Stimulated activated naive CD8-positive, alpha-beta T cell treated with anti-CD3 and anti-CD28 coated beads, Interleukin-15, Interleukin-2, amounts not matched to agents 100 ng/mL and 50 ng/mL, for 24 hours (primary cell): ENCODE data around the gene ARL6IP5.

Source experiments
- H3K27ac Mint-ChIP-seq: one replicate; pipeline ENCODE4 v1.8.0; 2021; ENCODE audit warnings: mild to moderate bottlenecking, mixed read lengths
- H3K27me3 Mint-ChIP-seq: one replicate; pipeline ENCODE4 v1.8.0; 2021; ENCODE audit warnings: mixed read lengths
- H3K36me3 Mint-ChIP-seq: one replicate; pipeline ENCODE4 v1.8.0; 2021; ENCODE audit warnings: low read depth, mixed read lengths
- H3K4me1 Mint-ChIP-seq: one replicate; pipeline ENCODE4 v1.8.0; 2021; ENCODE audit warnings: low read depth, mixed read lengths
- H3K4me3 Mint-ChIP-seq: one replicate; pipeline ENCODE4 v1.8.0; 2021; ENCODE audit warnings: mild to moderate bottlenecking, mixed read lengths
- H3K9me3 Mint-ChIP-seq: one replicate; pipeline ENCODE4 v1.8.0; 2021; ENCODE audit warnings: mixed read lengths

The ARL6IP5 gene

GRCh38 chr3:69119681-69120080 is 34.9 kb downstream of the ARL6IP5 start:
- Mint-ChIP-seq H3K27ac (no peak overlapping the region), H3K4me1 (peaks cover 3% of the 10 kb centered on the region), H3K4me3 (no peak overlapping the region), H3K27me3 (no peaks in the 10 kb centered on the region), H3K36me3 (no peaks in the 10 kb centered on the region), H3K9me3 (no peaks in the 10 kb centered on the region)

GRCh38 chr3:69120879-69121464 is 36.2 kb downstream of the ARL6IP5 start:
- Mint-ChIP-seq H3K27ac (no peak overlapping the region), H3K27me3 (no peaks in the 10 kb centered on the region), H3K4me3 (no peak overlapping the region), H3K9me3 (no peaks in the 10 kb centered on the region), H3K36me3 (no peaks in the 10 kb centered on the region), H3K4me1 (peaks cover 3% of the 10 kb centered on the region)

DNA sequence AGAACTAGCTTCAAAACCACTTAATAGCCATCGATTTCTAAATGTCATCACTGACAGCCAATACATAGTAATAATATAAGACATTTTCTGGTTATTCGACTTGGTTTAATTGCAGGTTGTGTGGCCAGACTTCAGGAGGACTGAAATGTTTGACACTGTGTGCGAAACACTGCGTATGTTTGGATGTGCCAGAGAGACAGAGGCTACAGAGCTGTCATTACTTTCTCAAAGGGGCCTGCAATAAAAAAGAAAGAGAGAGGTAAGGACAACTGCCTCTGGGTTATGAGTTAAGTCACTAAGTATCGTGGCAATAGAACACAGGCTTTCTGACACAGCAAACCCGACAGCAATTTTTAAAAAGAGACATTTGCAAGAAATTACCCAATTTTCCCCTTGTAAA is 36.8 kb downstream of the ARL6IP5 start:
- Mint-ChIP-seq H3K36me3 (no peaks in the 10 kb centered on the region), H3K27me3 (no peaks in the 10 kb centered on the region), H3K9me3 (no peaks in the 10 kb centered on the region), H3K27ac (no peak overlapping the region), H3K4me3 (no peak overlapping the region), H3K4me1 (peaks cover 3% of the 10 kb centered on the region)

- no peaks in the 10 kb centered on the region for H3K27me3 Mint-ChIP-seq
- no peaks in the 10 kb centered on the region for H3K9me3 Mint-ChIP-seq
- no peak overlapping the region for H3K27ac Mint-ChIP-seq
- no peak overlapping the region for H3K4me3 Mint-ChIP-seq
- no peaks in the 10 kb centered on the region for H3K36me3 Mint-ChIP-seq
- H3K4me1 Mint-ChIP-seq = peaks cover 3% of the 10 kb centered on the region
Observed at GRCh38 chr3:69121950-69122349, 37.2 kb downstream of the ARL6IP5 start.

DNA sequence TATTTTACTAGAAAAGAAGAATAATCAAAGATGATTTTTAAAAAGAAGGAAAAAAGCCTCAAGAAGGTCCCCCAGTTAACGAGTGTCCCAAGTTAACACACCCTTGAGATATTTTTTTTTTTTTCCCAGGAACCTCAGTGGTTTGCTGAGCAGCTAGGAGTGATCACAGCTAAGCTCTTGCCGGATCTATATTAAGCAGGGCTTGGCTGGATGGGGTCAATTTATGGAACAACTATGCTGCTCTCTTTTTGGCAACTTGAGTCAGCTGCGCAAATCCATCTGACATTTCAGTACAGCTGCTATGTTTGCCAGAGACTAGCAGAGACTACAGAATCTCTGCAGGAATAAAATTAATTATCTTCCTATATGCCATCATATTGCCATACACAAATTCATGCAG is 37.7 kb downstream of the ARL6IP5 start, which contains the start of gene LMOD3:
LMOD3 (minus strand) TSS at position 193 of the 400 bp plus-strand sequence. CDS start 209 bp downstream, outside the sequence.
- no peak within 1 kb of the TSS for H3K27ac Mint-ChIP-seq
- no peaks in the 10 kb centered on the region for H3K36me3 Mint-ChIP-seq
- no peaks in the 10 kb centered on the region for H3K27me3 Mint-ChIP-seq

DNA sequence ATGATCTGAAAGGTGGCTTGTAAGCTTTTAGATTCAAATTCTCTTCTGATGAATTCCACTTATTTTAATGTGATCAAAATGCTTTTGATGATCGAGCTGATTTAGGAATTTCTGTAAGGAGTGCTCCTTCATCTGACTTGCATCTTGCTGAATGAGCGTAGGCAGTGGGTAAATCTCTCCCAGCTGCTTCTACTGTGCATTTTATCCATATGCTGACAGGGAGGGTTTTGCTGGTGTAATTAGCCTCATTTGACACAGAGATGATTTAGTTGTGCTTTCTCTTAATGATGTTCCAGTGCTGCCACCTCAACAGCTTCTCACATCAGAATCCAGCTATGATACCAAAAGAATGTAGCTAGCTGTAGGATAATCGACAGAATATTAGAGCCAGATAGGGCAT is 41.5 kb downstream of the ARL6IP5 start:
- Mint-ChIP-seq H3K27ac (no peak overlapping the region), H3K36me3 (no peaks in the 10 kb centered on the region), H3K9me3 (no peaks in the 10 kb centered on the region), H3K4me3 (no peak overlapping the region), H3K27me3 (peaks cover 5% of the 10 kb centered on the region), H3K4me1 (peaks cover under 1% of the 10 kb centered on the region)

More for the DNA sequence above, 37.7 kb downstream of the ARL6IP5 start, which contains the start of gene LMOD3:
- H3K4me1 Mint-ChIP-seq = peaks cover 3% of the 10 kb centered on the region
- no peaks in the 10 kb centered on the region for H3K9me3 Mint-ChIP-seq
- no peak within 1 kb of the TSS for H3K4me3 Mint-ChIP-seq

DNA sequence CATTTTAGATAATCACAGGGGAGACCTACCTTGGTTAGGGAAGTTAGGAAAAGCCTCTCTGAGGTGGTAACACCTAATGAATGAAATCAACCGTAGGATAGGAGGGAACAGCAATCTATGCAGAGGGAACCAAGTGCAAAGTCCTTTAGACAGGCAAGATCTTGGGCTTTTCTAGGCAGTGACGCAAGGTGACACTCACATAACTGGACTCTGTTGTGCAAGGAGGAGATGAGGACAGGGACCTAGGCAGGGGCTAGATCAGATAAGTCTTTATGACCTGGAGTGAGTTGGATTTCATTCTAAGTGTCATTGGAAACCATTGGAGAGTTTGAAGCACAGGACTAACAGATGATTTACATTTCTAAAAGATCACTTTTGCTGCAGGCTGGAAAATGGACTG is 42.3 kb downstream of the ARL6IP5 start:
- Mint-ChIP-seq H3K27me3 (peaks cover 5% of the 10 kb centered on the region), H3K36me3 (no peaks in the 10 kb centered on the region), H3K27ac (no peak overlapping the region), H3K9me3 (no peaks in the 10 kb centered on the region), H3K4me3 (no peak overlapping the region), H3K4me1 (no peaks in the 10 kb centered on the region)

DNA sequence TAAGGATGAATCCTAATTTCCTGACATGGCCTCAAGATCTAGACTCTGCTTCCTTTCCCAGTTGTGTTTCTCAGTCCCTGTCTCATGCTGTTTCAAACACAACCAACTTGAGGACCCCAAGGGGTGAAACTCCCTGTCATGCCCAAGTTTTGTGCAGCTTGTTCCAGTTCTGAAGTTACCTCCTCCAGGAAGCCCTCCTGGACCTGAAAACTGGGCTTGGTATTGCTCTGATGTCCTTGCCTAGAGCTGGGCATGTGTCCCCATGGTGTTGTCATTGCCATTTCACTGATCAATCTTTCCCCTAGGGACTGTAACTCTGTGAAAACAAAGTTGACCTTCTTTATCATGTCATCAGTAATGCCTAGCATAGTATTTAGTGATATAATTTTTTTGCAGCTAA is 43.8 kb downstream of the ARL6IP5 start:
- Mint-ChIP-seq H3K4me3 (no peak overlapping the region), H3K4me1 (no peaks in the 10 kb centered on the region), H3K27me3 (peaks cover 5% of the 10 kb centered on the region), H3K36me3 (no peaks in the 10 kb centered on the region), H3K9me3 (no peaks in the 10 kb centered on the region), H3K27ac (no peak overlapping the region)

- Mint-ChIP-seq H3K27ac (no peak overlapping the region), H3K4me1 (no peaks in the 10 kb centered on the region), H3K4me3 (no peak overlapping the region), H3K36me3 (no peaks in the 10 kb centered on the region), H3K27me3 (peaks cover 5% of the 10 kb centered on the region), H3K9me3 (no peaks in the 10 kb centered on the region)
Observed at GRCh38 chr3:69129531-69129930, 44.8 kb downstream of the ARL6IP5 start.

DNA sequence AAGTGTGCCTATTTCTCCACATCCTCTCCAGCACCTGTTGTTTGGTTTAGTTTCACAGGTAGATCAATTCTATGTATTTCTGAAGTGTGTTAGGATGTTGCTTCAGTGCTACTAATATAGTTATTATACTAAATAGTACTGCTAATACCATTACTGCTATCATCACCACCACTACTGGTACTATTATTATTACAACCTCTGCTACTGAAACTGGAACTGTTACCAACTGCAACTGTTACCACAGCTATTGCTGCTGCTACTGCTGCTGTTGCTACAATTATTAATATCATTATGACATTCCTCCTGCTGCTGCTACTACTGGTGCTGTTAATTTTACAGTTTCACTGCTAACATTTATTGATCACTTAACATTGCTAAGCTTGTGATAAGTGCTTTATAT is 46.0 kb downstream of the ARL6IP5 start:
- no peaks in the 10 kb centered on the region for H3K36me3 Mint-ChIP-seq
- H3K4me3 Mint-ChIP-seq = no peak overlapping the region
- no peaks in the 10 kb centered on the region for H3K4me1 Mint-ChIP-seq
- H3K9me3 Mint-ChIP-seq = no peaks in the 10 kb centered on the region
- no peak overlapping the region for H3K27ac Mint-ChIP-seq
- peaks cover 5% of the 10 kb centered on the region for H3K27me3 Mint-ChIP-seq

DNA sequence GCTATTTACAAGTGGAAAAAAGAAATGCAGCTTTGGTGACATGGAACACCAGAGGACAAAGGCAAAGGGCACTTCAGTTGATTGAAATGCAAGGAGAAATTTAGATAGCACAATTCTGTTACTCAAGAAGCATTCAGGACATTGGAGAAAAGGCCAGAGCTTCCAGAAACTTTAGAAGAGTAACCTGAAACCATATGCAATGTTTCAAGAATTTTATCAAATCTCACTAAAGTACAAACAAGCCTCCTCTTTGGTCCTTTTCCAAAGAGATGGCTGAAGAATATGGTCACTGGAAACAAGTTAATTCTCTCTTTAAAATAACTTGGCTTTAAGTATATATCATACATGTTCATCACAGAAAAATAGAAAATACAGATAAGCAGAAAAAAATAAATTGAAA is 52.3 kb downstream of the ARL6IP5 start:
- Mint-ChIP-seq H3K36me3 (no peaks in the 10 kb centered on the region), H3K27me3 (peaks cover 9% of the 10 kb centered on the region), H3K27ac (no peak overlapping the region), H3K4me3 (no peak overlapping the region), H3K9me3 (no peaks in the 10 kb centered on the region), H3K4me1 (no peaks in the 10 kb centered on the region)

DNA sequence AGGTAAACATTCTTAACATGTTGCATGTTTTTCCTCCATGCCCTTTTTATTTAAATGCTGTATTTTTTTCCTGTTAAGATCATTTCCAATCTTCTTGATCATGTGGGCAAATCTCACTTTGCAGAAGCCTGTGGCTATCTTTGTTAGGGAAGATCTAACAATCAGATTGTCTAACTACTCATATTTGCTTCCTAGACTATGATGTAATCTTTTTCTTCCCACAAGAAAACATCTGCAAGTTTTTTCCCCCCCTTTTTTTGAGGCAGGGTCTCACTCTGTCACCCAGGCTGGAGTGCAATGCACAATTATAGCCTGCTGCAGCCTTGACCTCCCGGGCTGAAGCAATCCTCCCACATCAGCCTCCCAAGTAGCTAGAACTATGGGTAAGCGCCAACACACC is 52.7 kb downstream of the ARL6IP5 start:
- Mint-ChIP-seq H3K4me1 (no peaks in the 10 kb centered on the region), H3K4me3 (no peak overlapping the region)

DNA sequence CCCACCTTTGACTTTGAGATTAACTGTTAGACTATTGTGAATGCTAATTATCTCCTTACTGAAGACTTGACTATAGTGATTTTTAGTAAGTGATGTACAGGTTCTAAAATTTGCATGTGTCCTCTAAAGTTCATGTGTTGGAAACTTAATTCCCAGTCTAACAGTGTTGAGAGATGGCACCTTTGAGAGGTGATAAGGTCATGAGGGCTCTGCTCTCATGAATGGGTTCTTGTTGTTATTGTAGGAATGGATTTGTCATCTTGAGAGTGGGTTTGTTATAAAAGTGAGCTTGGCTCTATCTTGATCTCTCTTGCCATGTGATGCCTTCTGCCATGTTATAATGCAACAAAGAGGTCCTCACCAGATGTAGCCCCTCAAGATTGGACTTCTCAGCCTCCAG is 56.6 kb downstream of the ARL6IP5 start:
- Mint-ChIP-seq H3K4me3 (no peak overlapping the region), H3K4me1 (no peaks in the 10 kb centered on the region), H3K9me3 (no peaks in the 10 kb centered on the region), H3K27me3 (peaks cover 9% of the 10 kb centered on the region), H3K36me3 (no peaks in the 10 kb centered on the region), H3K27ac (no peak overlapping the region)

More for the DNA sequence above, 52.7 kb downstream of the ARL6IP5 start:
- Mint-ChIP-seq H3K9me3 (no peaks in the 10 kb centered on the region), H3K36me3 (no peaks in the 10 kb centered on the region), H3K27me3 (peaks cover 9% of the 10 kb centered on the region), H3K27ac (no peak overlapping the region)

DNA sequence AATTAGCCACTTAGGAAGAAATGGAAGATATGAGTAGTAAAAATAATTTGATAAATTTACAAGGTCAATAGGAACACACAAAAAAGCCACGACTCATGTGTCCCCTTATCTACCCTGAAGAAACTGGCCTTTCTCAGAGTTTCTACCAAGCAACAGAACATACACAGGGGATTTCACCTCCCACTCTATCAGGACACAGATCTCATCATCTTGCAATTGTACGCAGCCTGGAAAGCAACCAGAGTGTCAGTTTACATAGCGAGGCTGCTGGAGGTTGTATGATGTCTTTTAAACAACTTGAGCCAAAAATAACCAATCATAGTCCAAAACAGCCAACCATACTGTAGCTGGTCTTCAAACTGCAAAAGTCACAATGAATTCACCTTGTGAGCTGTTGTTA is 57.4 kb downstream of the ARL6IP5 start:
- H3K27me3 Mint-ChIP-seq = peaks cover 9% of the 10 kb centered on the region
- no peak overlapping the region for H3K27ac Mint-ChIP-seq
- no peaks in the 10 kb centered on the region for H3K4me1 Mint-ChIP-seq
- H3K36me3 Mint-ChIP-seq = no peaks in the 10 kb centered on the region
- no peak overlapping the region for H3K4me3 Mint-ChIP-seq
- H3K9me3 Mint-ChIP-seq = no peaks in the 10 kb centered on the region

DNA sequence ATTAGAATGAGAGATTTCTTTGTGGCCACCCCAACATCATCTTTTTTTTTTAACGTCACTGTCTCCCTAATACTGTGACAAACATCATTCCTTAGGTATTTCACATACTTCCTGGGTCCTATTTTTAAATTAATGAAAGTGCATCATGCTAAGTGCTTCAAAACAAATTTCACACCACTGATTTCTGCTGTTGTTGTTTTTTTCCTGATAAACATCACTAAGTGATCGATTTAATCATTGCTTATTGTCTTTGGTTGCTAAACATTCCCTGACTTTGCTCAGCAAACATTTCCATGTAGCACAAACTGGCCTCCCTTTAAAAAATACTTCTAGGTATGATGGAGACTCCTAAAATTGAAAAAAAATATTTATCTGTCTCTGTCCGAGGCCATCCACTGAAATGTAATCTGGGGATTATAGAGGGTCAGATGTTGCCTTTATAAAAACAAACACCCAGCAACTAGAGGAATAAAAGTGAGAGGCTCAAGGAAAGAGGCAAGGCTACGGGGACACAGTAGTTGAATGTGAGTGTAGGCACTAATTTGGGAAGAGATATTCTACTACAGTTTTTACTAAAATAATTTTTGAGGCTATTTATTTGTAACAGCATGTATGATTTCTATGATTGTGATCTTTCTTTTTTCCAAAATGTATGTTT is 58.2 kb downstream of the ARL6IP5 start:
- Mint-ChIP-seq H3K27me3 (peaks cover 9% of the 10 kb centered on the region), H3K36me3 (no peaks in the 10 kb centered on the region), H3K9me3 (no peaks in the 10 kb centered on the region), H3K4me1 (no peaks in the 10 kb centered on the region), H3K4me3 (no peak overlapping the region), H3K27ac (no peak overlapping the region)

DNA sequence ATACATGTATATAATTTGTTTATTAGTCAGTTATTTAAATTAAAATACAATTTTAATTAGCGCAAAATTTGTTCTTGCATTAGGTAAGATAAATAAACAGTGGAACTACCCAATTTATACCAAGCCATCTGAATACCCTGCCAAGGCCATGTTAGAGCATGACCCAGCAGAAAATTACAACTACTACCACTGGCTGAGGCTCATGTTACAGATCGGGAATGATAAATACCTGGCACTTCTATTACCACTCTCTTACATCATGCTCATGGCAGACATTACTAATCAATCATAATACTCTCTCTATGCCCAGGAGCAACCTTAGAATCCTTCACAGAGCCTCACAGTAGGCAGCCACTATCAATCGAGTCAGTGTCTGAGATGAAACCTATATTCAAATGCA is 58.9 kb downstream of the ARL6IP5 start:
- Mint-ChIP-seq H3K4me3 (no peak overlapping the region), H3K4me1 (no peaks in the 10 kb centered on the region)

More for the DNA sequence above, 58.9 kb downstream of the ARL6IP5 start:
- H3K27me3 Mint-ChIP-seq = peaks cover 9% of the 10 kb centered on the region
- no peak overlapping the region for H3K27ac Mint-ChIP-seq
- H3K9me3 Mint-ChIP-seq = no peaks in the 10 kb centered on the region
- H3K36me3 Mint-ChIP-seq = no peaks in the 10 kb centered on the region
